Gastrocnemius medialis (tissue), 4 donors: Measurements from ENCODE around the gene RUNX1. TPM values are rescaled to one million over a fixed set of nuclear protein-coding genes. Genes with fewer than 3 reads are reported as not detected.

Experiments used
- ATAC-seq, 2 donors: fragments of 150-250 bp; one replicate each; pipeline ENCODE4 v1.9.1; 2016
- DNase-seq, 2 donors: peaks; one replicate each; pipeline ENCODE4 v3.0.0-alpha.2; 2019
- H3K27ac ChIP-seq, 4 donors: fragments of 200-600 bp; sonication (generic); 1 replicate in 1 of 4; 2 replicates in 3 of 4; pipeline ENCODE4 v1.5.1; 2016 to 2018; ENCODE audit warnings: mild to moderate bottlenecking in 2 of 4, moderate library complexity in 1 of 4
- H3K27me3 ChIP-seq, 3 donors: fragments of 200-600 bp; sonication (generic) in 2 of 3; 1 replicate in 1 of 3; 2 replicates in 2 of 3; pipeline versions ENCODE4 v1.5.1 to v1.6.0; 2016 to 2019; ENCODE audit warnings: mild to moderate bottlenecking in 1 of 3, moderate library complexity in 1 of 3
- H3K36me3 ChIP-seq, 2 donors: fragments of 200-600 bp; sonication (generic) in 1 of 2; one replicate each; pipeline ENCODE4 v1.5.1; 2017 to 2018
- H3K4me1 ChIP-seq, 2 donors: fragments of 200-600 bp; sonication (generic) in 1 of 2; one replicate each; pipeline ENCODE4 v1.5.1; 2016 to 2017; ENCODE audit warnings: mild to moderate bottlenecking in 2 of 2
- H3K4me3 ChIP-seq, 4 donors: fragments of 200-600 bp; sonication (generic) in 3 of 4; 1 replicate in 1 of 4; 2 replicates in 3 of 4; pipeline ENCODE4 v1.5.1; 2016 to 2019; ENCODE audit warnings: mild to moderate bottlenecking in 2 of 4
- H3K9me3 ChIP-seq, 3 donors: fragments of 200-600 bp; sonication (generic) in 2 of 3; 1 replicate in 1 of 3; 2 replicates in 2 of 3; pipeline ENCODE4 v1.5.1; 2016 to 2019
- POLR2A ChIP-seq, 2 donors: fragments of 450-650 bp; IDR thresholded peaks; one replicate each; pipeline ENCODE4 v1.6.1; 2017; ENCODE audit warnings: antibody characterized with exemption in 2 of 2, mild to moderate bottlenecking in 2 of 2, moderate library complexity in 2 of 2
- in situ Hi-C, 4 donors: fragments of 200-750 bp; cut with MboI; loops; one replicate each; pipeline versions ENCODE4 v1.15.0 to v1.8.0; 2017; ENCODE audit warnings: low sequenced_read_pairs in 4 of 4
- intact Hi-C: fragments of 100-400 bp; cut with DNase I; formaldehyde crosslinking; loops from one replicate; pipeline ENCODE4 v1.15.1; 2023; ENCODE audit warnings: low total_unique reads
- total RNA-seq, 4 donors: library from RNA; depleted of rRNA; stranded (reverse); fragments of >200 nt; gene quantifications; one replicate each; pipeline versions ENCODE4 v1.1.0 to v1.2.3, GENCODE V29; 2016
- TF ChIP-seq, protein P1 (sequence below), 5 experiments: fragments of 450-650 bp in 3 of 5; fragments of 200-600 bp in 2 of 5; sonication (generic) in 2 of 5; IDR thresholded peaks in 4 of 5; conservative IDR thresholded peaks in 1 of 5; 1 replicate in 4 of 5; 2 replicates in 1 of 5; pipeline ENCODE4 v1.5.1; 2016 to 2019; ENCODE audit warnings: antibody characterized with exemption in 5 of 5, mild to moderate bottlenecking in 3 of 5, moderate library complexity in 3 of 5

RUNX1 gene
- total RNA-seq, 4 donors from 2014 or later = 8.0 to 20.9 (median 10.6) TPM

GRCh38 chr21:34987501-34988072 lies 61.5 kb downstream of the RUNX1 start:
- H3K27me3 ChIP-seq = peaks cover 0 to 4% (median 0%) of the 10 kb centered on the region in 3 donors
- intact Hi-C loops (no loop called here), in situ Hi-C loops (no loop called here)
- no peak for DNase-seq
- TF ChIP-seq, protein P1, sequence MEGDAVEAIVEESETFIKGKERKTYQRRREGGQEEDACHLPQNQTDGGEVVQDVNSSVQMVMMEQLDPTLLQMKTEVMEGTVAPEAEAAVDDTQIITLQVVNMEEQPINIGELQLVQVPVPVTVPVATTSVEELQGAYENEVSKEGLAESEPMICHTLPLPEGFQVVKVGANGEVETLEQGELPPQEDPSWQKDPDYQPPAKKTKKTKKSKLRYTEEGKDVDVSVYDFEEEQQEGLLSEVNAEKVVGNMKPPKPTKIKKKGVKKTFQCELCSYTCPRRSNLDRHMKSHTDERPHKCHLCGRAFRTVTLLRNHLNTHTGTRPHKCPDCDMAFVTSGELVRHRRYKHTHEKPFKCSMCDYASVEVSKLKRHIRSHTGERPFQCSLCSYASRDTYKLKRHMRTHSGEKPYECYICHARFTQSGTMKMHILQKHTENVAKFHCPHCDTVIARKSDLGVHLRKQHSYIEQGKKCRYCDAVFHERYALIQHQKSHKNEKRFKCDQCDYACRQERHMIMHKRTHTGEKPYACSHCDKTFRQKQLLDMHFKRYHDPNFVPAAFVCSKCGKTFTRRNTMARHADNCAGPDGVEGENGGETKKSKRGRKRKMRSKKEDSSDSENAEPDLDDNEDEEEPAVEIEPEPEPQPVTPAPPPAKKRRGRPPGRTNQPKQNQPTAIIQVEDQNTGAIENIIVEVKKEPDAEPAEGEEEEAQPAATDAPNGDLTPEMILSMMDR (IDR thresholded peaks at IDR 0.05 in 4 of 5, conservative IDR thresholded peaks at IDR 0.05 in 1 of 5) = no peak
- H3K4me3 ChIP-seq = no peak overlapping the region
- ATAC-seq = no peak
- H3K9me3 ChIP-seq = no peaks in the 10 kb centered on the region
- no peak overlapping the region for H3K27ac ChIP-seq
- peaks cover 0 to 6% of the 10 kb centered on the region in 2 donors for H3K4me1 ChIP-seq
- no peaks in the 10 kb centered on the region for H3K36me3 ChIP-seq

DNA sequence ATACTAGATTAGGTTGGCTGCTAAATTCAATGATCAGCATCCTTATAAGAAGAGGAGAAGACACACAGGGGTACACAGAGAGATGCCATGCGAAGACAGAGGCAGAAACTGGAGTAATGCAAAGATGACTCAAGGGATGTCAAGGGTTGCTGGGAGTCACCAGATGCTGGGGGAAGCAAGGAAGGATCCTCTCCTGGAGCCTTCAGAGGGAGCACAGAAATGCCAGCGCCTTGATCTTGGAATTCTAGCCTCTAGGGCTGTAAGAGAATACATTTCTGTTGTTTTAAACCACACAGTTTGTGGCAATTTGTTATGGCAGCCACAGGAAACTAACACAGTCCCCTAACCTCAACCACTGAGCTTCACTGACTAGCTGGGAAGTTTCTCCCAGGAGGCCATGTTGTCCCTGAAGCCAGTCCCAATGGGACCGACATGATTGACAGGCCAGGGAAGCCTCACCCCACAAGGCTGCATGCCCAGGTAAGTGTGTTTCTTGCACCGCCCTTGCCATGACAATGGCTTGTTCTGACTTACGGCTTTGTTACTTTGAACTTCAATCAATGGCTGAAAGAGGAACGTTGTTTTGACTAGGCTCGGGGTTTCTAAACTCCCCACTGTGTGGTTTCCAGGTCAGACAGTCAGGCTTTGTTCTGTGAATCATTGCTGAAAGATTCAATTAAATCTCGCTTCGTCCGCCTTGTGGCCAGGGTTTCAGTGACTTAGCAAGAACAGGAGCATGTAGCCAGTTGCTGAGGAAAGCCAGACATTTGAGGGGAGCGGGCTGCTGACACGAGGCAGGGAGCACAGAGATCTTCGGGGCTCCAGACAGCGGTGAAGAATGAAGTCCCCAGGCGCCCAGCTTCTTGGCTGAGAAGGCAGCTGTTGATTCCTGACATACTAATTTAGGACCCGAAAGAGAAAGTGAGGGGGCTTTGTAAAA lies 62.3 kb downstream of the RUNX1 start:
- intact Hi-C loops = no loop called here
- Histone ChIP-seq H3K27ac (no peak overlapping the region), H3K4me1 (no peaks in the 10 kb centered on the region), H3K36me3 (no peaks in the 10 kb centered on the region), H3K27me3 (peaks cover 0 to 4% (median 0%) of the 10 kb centered on the region in 3 donors), H3K4me3 (no peak overlapping the region), H3K9me3 (no peaks in the 10 kb centered on the region)
- in situ Hi-C loops = no loop called here
- no peak for TF ChIP-seq POLR2A (IDR thresholded peaks at IDR 0.05)
- TF ChIP-seq, protein P1 (IDR thresholded peaks at IDR 0.05 in 4 of 5, conservative IDR thresholded peaks at IDR 0.05 in 1 of 5) = no peak
- no peak for DNase-seq
- ATAC-seq = no peak

GRCh38 chr21:34984356-34985058 lies 64.6 kb downstream of the RUNX1 start:
- Histone ChIP-seq H3K4me3 (no peak overlapping the region), H3K9me3 (no peaks in the 10 kb centered on the region), H3K27ac (no peak overlapping the region), H3K36me3 (no peaks in the 10 kb centered on the region), H3K4me1 (no peaks in the 10 kb centered on the region), H3K27me3 (peaks cover 0 to 4% (median 0%) of the 10 kb centered on the region in 3 donors)
- in situ Hi-C loops (no loop called here), intact Hi-C loops (no loop called here)
- no peak for TF ChIP-seq POLR2A (IDR thresholded peaks at IDR 0.05)
- TF ChIP-seq, protein P1 (IDR thresholded peaks at IDR 0.05 in 4 of 5, conservative IDR thresholded peaks at IDR 0.05 in 1 of 5) = no peak
- DNase-seq (no peak), ATAC-seq (no peak)

- H3K9me3 ChIP-seq = no peaks in the 10 kb centered on the region
- no peaks in the 10 kb centered on the region for H3K36me3 ChIP-seq
- no peak overlapping the region for H3K4me3 ChIP-seq
- H3K27ac ChIP-seq = no peak overlapping the region
- TF ChIP-seq, protein P1 (IDR thresholded peaks at IDR 0.05 in 4 of 5, conservative IDR thresholded peaks at IDR 0.05 in 1 of 5) = no peak
- no peak for TF ChIP-seq POLR2A (IDR thresholded peaks at IDR 0.05)
- in situ Hi-C loops (no loop called here), intact Hi-C loops (no loop called here)
- peaks cover 0 to 4% (median 0%) of the 10 kb centered on the region in 3 donors for H3K27me3 ChIP-seq
- ATAC-seq (no peak), DNase-seq (no peak)
- no peaks in the 10 kb centered on the region for H3K4me1 ChIP-seq
Measured at GRCh38 chr21:34983680-34984086, 65.4 kb downstream of the RUNX1 start.
